HK-2 (cell line): ENCODE results near the gene GARRE1.
"Not testable (repeated sequence)": the region's sequence is repeated elsewhere in the genome, so short reads cannot be mapped to it uniquely, and the experiment has no call there.

Source experiments
- DNase-seq: peaks from one replicate; pipeline ENCODE4 v3.0.0-alpha.2; 2018; ENCODE audit not compliant: unreplicated experiment

The GARRE1 gene, protein sequence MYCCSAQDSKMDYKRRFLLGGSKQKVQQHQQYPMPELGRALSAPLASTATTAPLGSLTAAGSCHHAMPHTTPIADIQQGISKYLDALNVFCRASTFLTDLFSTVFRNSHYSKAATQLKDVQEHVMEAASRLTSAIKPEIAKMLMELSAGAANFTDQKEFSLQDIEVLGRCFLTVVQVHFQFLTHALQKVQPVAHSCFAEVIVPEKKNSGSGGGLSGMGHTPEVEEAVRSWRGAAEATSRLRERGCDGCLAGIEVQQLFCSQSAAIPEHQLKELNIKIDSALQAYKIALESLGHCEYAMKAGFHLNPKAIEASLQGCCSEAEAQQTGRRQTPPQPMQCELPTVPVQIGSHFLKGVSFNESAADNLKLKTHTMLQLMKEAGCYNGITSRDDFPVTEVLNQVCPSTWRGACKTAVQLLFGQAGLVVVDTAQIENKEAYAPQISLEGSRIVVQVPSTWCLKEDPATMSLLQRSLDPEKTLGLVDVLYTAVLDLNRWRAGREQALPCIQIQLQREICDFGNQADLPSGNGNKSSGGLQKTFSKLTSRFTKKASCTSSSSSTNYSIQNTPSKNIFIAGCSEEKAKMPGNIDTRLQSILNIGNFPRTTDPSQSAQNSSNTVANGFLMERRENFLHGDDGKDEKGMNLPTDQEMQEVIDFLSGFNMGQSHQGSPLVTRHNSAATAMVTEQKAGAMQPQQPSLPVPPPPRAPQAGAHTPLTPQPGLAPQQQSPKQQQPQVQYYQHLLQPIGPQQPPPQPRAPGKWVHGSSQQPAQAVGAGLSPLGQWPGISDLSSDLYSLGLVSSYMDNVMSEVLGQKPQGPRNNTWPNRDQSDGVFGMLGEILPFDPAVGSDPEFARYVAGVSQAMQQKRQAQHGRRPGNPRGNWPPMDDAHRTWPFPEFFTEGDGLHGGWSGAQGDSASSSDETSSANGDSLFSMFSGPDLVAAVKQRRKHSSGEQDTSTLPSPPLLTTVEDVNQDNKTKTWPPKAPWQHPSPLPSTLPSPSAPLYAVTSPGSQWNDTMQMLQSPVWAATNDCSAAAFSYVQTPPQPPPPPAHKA (N-terminal part only)

DNA sequence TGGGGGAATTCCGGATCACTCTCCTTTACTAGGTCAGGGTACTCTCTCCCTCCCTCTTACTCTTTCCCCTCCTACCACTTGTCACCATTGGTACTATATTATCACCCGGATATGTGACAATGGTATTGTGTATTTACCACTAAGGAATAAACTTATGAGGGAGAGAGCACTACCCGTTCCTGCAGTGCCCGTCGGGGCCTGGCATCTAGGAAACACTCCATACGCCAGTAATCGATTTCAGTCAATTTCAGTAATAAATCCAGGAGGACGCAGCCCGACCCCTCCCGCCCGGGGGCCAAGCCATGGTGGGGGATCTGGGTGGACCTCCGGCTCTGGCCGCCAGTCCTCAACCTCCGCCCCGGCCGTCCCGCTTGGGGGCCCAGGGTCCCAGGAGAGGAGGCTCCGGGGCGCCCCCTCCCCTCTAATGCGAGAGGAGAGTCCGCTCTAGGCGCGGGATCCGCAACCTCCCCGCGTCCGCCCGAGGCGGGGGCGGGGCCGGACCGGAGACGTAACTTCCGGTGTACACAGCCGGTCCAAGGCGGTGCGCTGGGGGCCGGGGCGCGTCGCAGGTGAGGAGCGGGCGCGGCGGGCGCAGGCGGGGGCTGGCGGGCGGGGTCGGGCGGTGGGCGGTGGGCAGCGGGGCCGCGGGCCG lies at the start of gene GARRE1:
TSS of gene GARRE1 (plus strand) at position 509 of the 652 bp plus-strand sequence. CDS start 45,920 bp downstream, outside the sequence.
- DNase-seq: peak; percentile 78

DNA sequence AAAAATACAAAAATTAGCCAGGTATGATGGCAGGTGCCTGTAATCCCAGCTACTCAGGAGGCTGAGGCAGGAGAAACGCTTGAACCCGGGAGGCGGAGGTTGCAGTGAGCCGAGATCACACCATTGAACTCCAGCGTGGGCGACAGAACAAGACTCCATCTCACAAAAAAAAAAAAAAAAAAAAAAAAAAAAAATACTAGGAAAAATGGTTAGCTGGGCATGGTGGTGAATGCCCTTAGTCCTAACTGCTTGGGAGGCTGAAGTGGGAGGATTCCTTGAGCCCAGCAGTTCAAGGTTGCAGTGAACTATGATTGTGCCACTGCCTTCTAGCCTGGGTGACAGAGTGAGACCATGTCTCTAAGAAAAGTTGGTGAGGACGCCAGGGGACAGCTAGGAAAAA lies 49.0 kb upstream of the GARRE1 start:
- not testable (repeated sequence) for DNase-seq

- no peak for DNase-seq
Measured at GRCh38 chr19:34208291-34208884, 46.0 kb upstream of the GARRE1 start.

DNA sequence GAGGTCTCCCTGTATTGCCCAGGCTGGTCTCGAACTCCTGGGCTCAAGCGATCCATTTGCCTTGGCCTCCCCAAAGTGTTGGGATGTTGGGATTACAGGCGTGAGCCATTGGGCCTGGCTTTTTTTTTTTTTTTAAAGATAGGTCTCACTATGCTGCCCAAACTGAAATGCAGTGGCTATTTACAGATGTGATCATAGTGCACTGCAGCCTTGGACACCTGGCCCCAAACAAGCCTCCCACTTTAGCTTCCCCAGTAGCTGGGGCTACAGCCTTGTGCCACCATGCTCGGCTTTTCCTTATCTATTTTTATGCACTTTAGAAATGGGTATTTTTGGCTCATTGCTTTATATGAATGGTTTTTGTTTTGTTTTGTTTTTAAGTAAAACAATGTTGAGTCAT lies 44.6 kb upstream of the GARRE1 start:
- no peak for DNase-seq

DNA sequence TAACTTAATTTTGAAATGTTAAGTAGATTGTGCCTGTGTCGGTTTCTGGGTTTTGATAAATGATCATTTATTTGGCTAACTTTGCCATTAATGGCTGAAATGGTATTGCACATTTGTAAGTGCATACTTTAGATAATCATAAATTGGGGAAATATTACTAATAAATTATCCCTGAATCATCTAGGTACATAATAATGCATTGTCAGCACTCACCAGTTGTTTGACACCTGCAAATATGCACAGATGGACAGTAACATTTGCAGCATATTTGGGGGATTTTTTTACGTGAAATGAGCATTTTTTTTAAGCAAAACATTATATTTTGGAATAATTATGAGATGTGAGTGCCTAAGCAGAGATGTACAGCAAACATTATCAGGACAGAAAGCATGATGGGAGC lies 41.1 kb upstream of the GARRE1 start:
- no peak for DNase-seq

DNA sequence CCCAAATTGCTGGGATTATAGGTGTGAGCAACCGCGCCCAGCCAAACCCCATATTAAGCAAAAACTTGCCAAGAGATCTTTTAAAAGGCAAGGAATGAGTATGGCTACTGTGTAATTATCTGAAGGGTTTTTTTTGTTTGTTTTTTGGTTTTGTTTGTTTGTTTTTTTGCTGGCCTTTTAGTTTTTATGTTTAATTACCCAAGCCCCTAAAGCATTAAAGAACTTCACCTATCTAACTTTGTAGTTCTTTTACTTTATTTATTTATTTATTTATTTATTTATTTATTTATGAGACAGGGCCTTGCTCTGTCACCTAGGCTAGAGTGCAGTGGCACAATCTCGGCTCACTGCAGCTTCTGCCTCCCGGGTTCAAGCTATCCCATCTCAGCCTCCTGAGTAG lies 40.3 kb upstream of the GARRE1 start:
- DNase-seq: no peak

GRCh38 chr19:34215006-34215665 lies 39.2 kb upstream of the GARRE1 start:
- DNase-seq: no peak

GRCh38 chr19:34215666-34216038 lies 38.7 kb upstream of the GARRE1 start:
- no peak for DNase-seq

GRCh38 chr19:34216745-34217219 lies 37.6 kb upstream of the GARRE1 start:
- not testable (repeated sequence) for DNase-seq

GRCh38 chr19:34217952-34218817 lies 36.2 kb upstream of the GARRE1 start:
- peak; percentile 72 for DNase-seq

DNA sequence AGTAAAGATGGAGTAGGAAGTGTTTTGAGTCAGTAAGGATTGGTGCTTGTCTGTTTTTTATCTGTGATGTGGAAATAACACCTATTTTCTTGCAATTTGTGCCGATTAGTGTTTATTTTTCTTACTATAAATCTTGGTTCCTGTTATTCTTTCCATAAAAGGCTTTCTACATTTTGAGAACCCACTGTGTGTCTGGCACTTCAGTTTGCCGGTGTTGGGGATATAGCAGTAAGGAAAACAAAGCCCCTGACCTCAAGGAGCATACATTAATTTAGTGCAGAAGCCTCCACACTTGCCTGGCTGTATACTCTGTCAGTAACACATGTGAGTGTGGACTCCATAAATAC lies 35.6 kb upstream of the GARRE1 start:
- DNase-seq: no peak

GRCh38 chr19:34220472-34221063 lies 33.8 kb upstream of the GARRE1 start:
- DNase-seq: peak; percentile 46

- no peak for DNase-seq
Measured at GRCh38 chr19:34222386-34222785, 32.0 kb upstream of the GARRE1 start.

- DNase-seq: no peak
Measured at GRCh38 chr19:34224996-34225658, 29.2 kb upstream of the GARRE1 start.

DNA sequence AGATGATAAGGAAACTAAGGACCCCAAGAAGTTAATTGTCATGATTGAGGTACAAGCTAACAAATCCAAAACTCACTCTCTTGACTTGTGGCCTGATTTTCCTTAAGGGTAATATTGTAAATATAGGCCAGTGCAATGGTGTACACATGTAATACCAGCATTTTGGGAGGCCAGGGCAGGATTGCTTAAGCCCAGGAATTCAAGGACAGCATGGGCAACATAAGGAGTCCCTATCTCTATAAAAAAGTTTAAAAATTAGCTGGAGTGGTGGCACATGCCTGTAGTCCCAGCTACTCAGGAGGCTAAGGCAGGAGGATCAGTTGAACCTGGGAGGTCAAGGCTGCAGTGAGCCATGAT lies 28.7 kb upstream of the GARRE1 start:
- DNase-seq: no peak

GRCh38 chr19:34226036-34226435 lies 28.3 kb upstream of the GARRE1 start:
- DNase-seq: no peak

- no peak for DNase-seq
Measured at GRCh38 chr19:34228347-34228746, 26.0 kb upstream of the GARRE1 start.

GRCh38 chr19:34228762-34229161 lies 25.6 kb upstream of the GARRE1 start:
- no peak for DNase-seq

DNA sequence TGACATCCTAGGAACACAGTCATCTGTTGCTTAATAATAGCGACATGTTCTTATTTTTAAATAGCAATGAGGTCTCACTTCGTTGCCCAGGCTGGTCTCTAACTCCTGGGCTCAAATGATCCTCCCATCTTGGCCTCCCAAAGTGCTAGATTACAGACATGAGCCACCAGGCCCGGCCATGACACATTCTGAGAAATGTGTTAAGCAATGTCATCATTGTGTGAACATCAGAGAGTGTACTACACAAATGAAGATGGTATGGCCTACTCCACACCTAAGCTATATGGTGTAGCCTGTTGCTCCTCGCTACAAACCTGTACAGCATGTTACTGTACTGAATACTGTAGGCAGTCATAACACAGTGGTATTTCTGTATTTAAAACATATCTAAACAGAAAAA lies 24.6 kb upstream of the GARRE1 start:
- no peak for DNase-seq
